B cell (primary cell): ENCODE results near the gene CLDN6. TPM values are rescaled to one million over a fixed set of nuclear protein-coding genes. Genes with fewer than 3 reads are reported as not detected.

Source experiments
- ATAC-seq: fragments of 200-7000 bp; cut with Tn5 transposase; one replicate; pipeline ENCODE4 v1.10.0; 2021; ENCODE audit warnings: low read depth, mild to moderate bottlenecking, moderate number of reproducible peaks, moderate library complexity
- CTCF ChIA-PET: fragments of 350-600 bp; sonication (Branson Sonifier 250); formaldehyde crosslinking; loops from one replicate; lab custom pipeline; 2021; ENCODE audit warnings: antibody characterized with exemption, inconsistent platforms; lab: Charles Lee
- POLR2A ChIA-PET: fragments of 350-600 bp; sonication (Branson Sonifier 250); formaldehyde crosslinking; loops from one replicate; lab custom pipeline; 2021; ENCODE audit warnings: antibody characterized with exemption; lab: Charles Lee
- DNase-seq: peaks from one replicate; pipeline ENCODE4 v3.0.0; 2013
- H2AFZ ChIP-seq: 2 replicates; pipeline ENCODE4 v1.6.1; 2012; ENCODE audit warnings: mild to moderate bottlenecking, low read depth, low read length; ENCODE audit not compliant: insufficient read depth, poor library complexity, severe bottlenecking
- H3K27ac ChIP-seq, 2 donors: 1 replicate in 1 of 2; 2 replicates in 1 of 2; pipeline ENCODE4 v1.5.1; 2012 to 2013; ENCODE audit warnings: low read length in 2 of 2, mild to moderate bottlenecking in 2 of 2, moderate library complexity in 1 of 2
- H3K27me3 ChIP-seq, 4 experiments: fragments of 200-600 bp in 1 of 4; sonication (generic) in 1 of 4; replicated peaks in 1 of 4; 1 replicate in 2 of 4; 2 replicates in 2 of 4; pipeline versions ENCODE4 v1.6.1 to v1.7.0; 2013 to 2016; ENCODE audit warnings: low read length in 3 of 4, mild to moderate bottlenecking in 2 of 4, mixed read lengths in 1 of 4, moderate library complexity in 1 of 4; ENCODE audit not compliant: insufficient read depth in 4 of 4, control insufficient read depth in 3 of 4; ENCODE audit errors: control extremely low read depth in 1 of 4
- H3K36me3 ChIP-seq, 2 experiments: replicated peaks in 1 of 2; 1 replicate in 1 of 2; 2 replicates in 1 of 2; pipeline versions ENCODE4 v1.6.1 to v1.7.1; 2013; ENCODE audit warnings: low read length in 1 of 2; ENCODE audit not compliant: insufficient read depth in 2 of 2, control insufficient read depth in 1 of 2; ENCODE audit errors: control extremely low read depth in 1 of 2, extremely low read depth in 1 of 2
- H3K4me1 ChIP-seq, 2 donors: fragments of 200-600 bp in 1 of 2; sonication (generic) in 1 of 2; 1 replicate in 1 of 2; 2 replicates in 1 of 2; pipeline versions ENCODE4 v1.5.1 to v1.6.1; 2013 to 2017; ENCODE audit warnings: low read length in 2 of 2; ENCODE audit not compliant: control insufficient read depth in 2 of 2, insufficient read depth in 2 of 2
- H3K4me2 ChIP-seq: replicated peaks from 2 replicates; pipeline ENCODE3; 2012; ENCODE audit warnings: mild to moderate bottlenecking, low read depth, low read length; ENCODE audit not compliant: poor library complexity, severe bottlenecking
- H3K4me3 ChIP-seq, 5 experiments: fragments of 200-600 bp in 1 of 5; sonication (generic) in 1 of 5; 1 replicate in 3 of 5; 2 replicates in 2 of 5; pipeline versions ENCODE4 v1.5.1 to v1.7.0; 2011 to 2016; ENCODE audit warnings: low read length in 4 of 5, mild to moderate bottlenecking in 4 of 5, low read depth in 2 of 5, control low read depth in 1 of 5, moderate library complexity in 1 of 5; ENCODE audit not compliant: insufficient read depth in 1 of 5; ENCODE audit errors: control extremely low read depth in 1 of 5, extremely low read depth in 1 of 5
- H3K79me2 ChIP-seq: fragments of 200-600 bp; sonication (generic); one replicate; pipeline ENCODE4 v1.6.0; 2016; ENCODE audit warnings: low read length; ENCODE audit not compliant: control insufficient read depth, insufficient read depth
- H3K9ac ChIP-seq: fragments of 200-600 bp; sonication (generic); 2 replicates; pipeline ENCODE4 v1.6.1; 2017; ENCODE audit warnings: mild to moderate bottlenecking, low read length, moderate library complexity
- H3K9me3 ChIP-seq, 3 donors: one replicate each; pipeline versions ENCODE4 v1.6.1 to v1.7.1; 2013; ENCODE audit warnings: low read length in 2 of 3; ENCODE audit not compliant: control insufficient read depth in 2 of 3, insufficient read depth in 1 of 3; ENCODE audit errors: control extremely low read depth in 1 of 3
- H4K20me1 ChIP-seq: 2 replicates; pipeline ENCODE4 v1.6.0; 2012; ENCODE audit warnings: mild to moderate bottlenecking, low read length; ENCODE audit not compliant: insufficient read depth, control insufficient read depth, poor library complexity, severe bottlenecking
- H3K27ac Mint-ChIP-seq: one replicate; pipeline ENCODE4 v1.8.0; 2021; ENCODE audit warnings: mixed read lengths
- H3K27me3 Mint-ChIP-seq: one replicate; pipeline ENCODE4 v1.8.0; 2021; ENCODE audit warnings: mixed read lengths
- H3K4me1 Mint-ChIP-seq: one replicate; pipeline ENCODE4 v1.8.0; 2021; ENCODE audit warnings: mixed read lengths
- H3K4me3 Mint-ChIP-seq: one replicate; pipeline ENCODE4 v1.8.0; 2021; ENCODE audit warnings: mixed read lengths
- H3K9me3 Mint-ChIP-seq: one replicate; pipeline ENCODE4 v1.8.0; 2022; ENCODE audit warnings: mixed read lengths; ENCODE audit not compliant: insufficient read depth
- EZH2 ChIP-seq: IDR thresholded peaks from 2 replicates; pipeline ENCODE4 v1.6.1; 2012; ENCODE audit warnings: borderline replicate concordance, low read depth, mild to moderate bottlenecking, moderate library complexity, low read length; ENCODE audit not compliant: insufficient read depth, poor library complexity, severe bottlenecking
- WGBS: methylation state at CpG from one replicate; pipeline ENCODE4 v1.1.5; 2013; ENCODE audit warnings: missing lambda C conversion rate; ENCODE audit not compliant: insufficient coverage; 5-methylcytosine and 5-hydroxymethylcytosine counted together
- intact Hi-C: fragments of 100-400 bp; cut with micrococcal nuclease; formaldehyde crosslinking; loops from one replicate; pipeline ENCODE4 v1.10.0; 2022
- polyA plus RNA-seq: library from polyadenylated mRNA; depleted of rRNA; stranded (reverse); fragments of >200 nt; gene quantifications from 2 replicates; pipeline ENCODE4 v1.2.3, GENCODE V29; 2012
- total RNA-seq, 2 donors: library from RNA; stranded (reverse); fragments of 120-200 nt in 1 of 2; gene quantifications; 1 replicate in 1 of 2; 2 replicates in 1 of 2; pipeline versions ENCODE4 v1.2.3 to v1.2.4, GENCODE V29; 2013 to 2022
- TF ChIP-seq, protein P1 (sequence below): fragments of 200-600 bp; IDR thresholded peaks from one replicate; pipeline ENCODE4 v1.8.0; 2022; ENCODE audit warnings: antibody characterized with exemption, mild to moderate bottlenecking

Gene CLDN6
- total and polyA plus RNA-seq, 2 donors (not counting 1 experiment from before 2014, with no cell fraction given), result not detected

DNA sequence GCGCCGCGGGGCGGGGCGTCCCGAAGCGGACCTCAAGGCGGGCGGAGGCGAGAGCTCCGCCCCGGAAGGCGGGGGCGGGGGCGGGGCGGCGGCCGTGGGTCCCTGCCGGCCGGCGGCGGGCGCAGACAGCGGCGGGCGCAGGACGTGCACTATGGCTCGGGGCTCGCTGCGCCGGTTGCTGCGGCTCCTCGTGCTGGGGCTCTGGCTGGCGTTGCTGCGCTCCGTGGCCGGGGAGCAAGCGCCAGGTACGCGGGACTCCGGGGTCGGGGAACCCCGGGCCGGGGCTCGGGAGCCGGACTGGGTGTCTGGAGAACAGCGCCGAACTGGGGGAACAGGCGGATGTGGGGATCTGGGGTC, 2.2 kb upstream of the CLDN6 start, which contains the start of gene TNFRSF12A:
TNFRSF12A (plus strand) TSS at position 122 of the 357 bp plus-strand sequence; CDS start at position 152, 30 bp downstream.
- peaks cover 44% of the 10 kb centered on the region for H3K4me1 Mint-ChIP-seq
- WGBS, result under 1% methylated on average over 48 of the region's 49 CpGs
- peaks cover 37 to 54% of the 10 kb centered on the region in 2 donors for H3K4me1 ChIP-seq
- ChIA-PET CTCF (interaction anchor here (1.5 to 6.9 kb wide), 5 partner anchors 8 to 109 kb away, joined by 5 to 61 read pairs (median 18); no protein-coding TSS in a partner anchor), POLR2A (interaction anchor here (1.1 to 1.4 kb wide), 2 partner anchors 16 to 138 kb away, joined by 5 read pairs; no protein-coding TSS in a partner anchor)
- H4K20me1 ChIP-seq, result peaks cover 5% of the 10 kb centered on the region
- H3K27me3 Mint-ChIP-seq, result peaks cover 9% of the 10 kb centered on the region
- intact Hi-C loops, result loop anchor here (1.0 to 10.0 kb wide), 8 partner anchors 8 to 1715 kb away; partner anchors contain the start of genes PAQR4, SRRM2, UBE2I and ZNF174
- no peaks in the 10 kb centered on the region for H3K9me3 Mint-ChIP-seq
- no peak for TF ChIP-seq EZH2
- TF ChIP-seq, protein P1, sequence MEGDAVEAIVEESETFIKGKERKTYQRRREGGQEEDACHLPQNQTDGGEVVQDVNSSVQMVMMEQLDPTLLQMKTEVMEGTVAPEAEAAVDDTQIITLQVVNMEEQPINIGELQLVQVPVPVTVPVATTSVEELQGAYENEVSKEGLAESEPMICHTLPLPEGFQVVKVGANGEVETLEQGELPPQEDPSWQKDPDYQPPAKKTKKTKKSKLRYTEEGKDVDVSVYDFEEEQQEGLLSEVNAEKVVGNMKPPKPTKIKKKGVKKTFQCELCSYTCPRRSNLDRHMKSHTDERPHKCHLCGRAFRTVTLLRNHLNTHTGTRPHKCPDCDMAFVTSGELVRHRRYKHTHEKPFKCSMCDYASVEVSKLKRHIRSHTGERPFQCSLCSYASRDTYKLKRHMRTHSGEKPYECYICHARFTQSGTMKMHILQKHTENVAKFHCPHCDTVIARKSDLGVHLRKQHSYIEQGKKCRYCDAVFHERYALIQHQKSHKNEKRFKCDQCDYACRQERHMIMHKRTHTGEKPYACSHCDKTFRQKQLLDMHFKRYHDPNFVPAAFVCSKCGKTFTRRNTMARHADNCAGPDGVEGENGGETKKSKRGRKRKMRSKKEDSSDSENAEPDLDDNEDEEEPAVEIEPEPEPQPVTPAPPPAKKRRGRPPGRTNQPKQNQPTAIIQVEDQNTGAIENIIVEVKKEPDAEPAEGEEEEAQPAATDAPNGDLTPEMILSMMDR, result no peak
- H3K9ac ChIP-seq, result peak within 1 kb of the TSS; percentile 70
- ATAC-seq (peak; percentile 25), DNase-seq (peak; percentile 88)
- H3K9me3 ChIP-seq, result peaks cover 0 to 4% (median 0%) of the 10 kb centered on the region in 3 donors
- peak within 1 kb of the TSS; percentile 88 for H3K27ac Mint-ChIP-seq
- no peaks in the 10 kb centered on the region for H3K36me3 ChIP-seq
- H3K79me2 ChIP-seq, result peaks cover 2% of the 10 kb centered on the region
- H3K4me3 Mint-ChIP-seq, result peak within 1 kb of the TSS; percentile 90
- H2AFZ ChIP-seq, result peak within 1 kb of the TSS; percentile 58
- peaks cover 0 to 19% (median 8%) of the 10 kb centered on the region in 4 experiments for H3K27me3 ChIP-seq
- H3K27ac ChIP-seq, result no peak within 1 kb of the TSS
- H3K4me3 ChIP-seq, result peak within 1 kb of the TSS; percentile 48 to 68 (median 59)
- peak within 1 kb of the TSS; percentile 82 for H3K4me2 ChIP-seq
